OCI-LY1 (cell line): ENCODE data around the gene HYCC2.

Experiments
- EZH2 ChIP-seq: fragments of 200-600 bp; sonication (generic), shearing (Covaris generic); IDR thresholded peaks from 2 replicates; pipeline ENCODE4 v1.8.0; 2017; ENCODE audit warnings: borderline replicate concordance, mixed run types, mild to moderate bottlenecking, antibody characterized with exemption, low read length, moderate library complexity, mixed read lengths
- TF ChIP-seq, protein P1 (sequence below): fragments of 200-600 bp; sonication (generic), shearing (Covaris generic); IDR thresholded peaks from 2 replicates; pipeline ENCODE4 v1.5.1; 2017; ENCODE audit warnings: mild to moderate bottlenecking, antibody characterized with exemption, low read length, moderate library complexity, mixed read lengths

DNA sequence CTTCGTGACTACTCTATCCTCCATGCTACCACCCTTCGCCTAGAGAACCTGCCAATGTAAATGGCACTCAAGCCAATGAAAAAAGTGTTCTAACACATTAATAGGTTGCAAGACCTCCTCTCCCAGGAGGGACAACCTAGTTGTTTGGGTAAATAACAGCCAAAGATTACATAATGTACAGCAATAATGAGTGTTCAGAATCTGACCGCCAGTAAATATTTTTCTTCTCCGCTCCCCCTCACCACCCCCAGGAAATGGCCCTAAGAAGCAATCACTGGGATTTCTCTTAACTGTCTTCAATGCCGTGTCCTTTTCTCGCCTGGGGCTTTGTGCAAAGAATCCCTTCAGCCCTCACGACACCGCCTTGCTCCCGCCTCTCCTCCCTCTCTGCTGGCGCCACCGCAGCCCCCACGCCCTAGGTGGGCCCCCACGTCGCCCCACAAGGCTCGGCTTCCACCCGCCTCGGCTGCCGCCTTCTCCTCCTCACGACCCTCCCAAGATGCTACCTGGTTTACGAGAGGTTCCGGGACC lies 458 bp downstream of the HYCC2 start:
- TF ChIP-seq, protein P1, sequence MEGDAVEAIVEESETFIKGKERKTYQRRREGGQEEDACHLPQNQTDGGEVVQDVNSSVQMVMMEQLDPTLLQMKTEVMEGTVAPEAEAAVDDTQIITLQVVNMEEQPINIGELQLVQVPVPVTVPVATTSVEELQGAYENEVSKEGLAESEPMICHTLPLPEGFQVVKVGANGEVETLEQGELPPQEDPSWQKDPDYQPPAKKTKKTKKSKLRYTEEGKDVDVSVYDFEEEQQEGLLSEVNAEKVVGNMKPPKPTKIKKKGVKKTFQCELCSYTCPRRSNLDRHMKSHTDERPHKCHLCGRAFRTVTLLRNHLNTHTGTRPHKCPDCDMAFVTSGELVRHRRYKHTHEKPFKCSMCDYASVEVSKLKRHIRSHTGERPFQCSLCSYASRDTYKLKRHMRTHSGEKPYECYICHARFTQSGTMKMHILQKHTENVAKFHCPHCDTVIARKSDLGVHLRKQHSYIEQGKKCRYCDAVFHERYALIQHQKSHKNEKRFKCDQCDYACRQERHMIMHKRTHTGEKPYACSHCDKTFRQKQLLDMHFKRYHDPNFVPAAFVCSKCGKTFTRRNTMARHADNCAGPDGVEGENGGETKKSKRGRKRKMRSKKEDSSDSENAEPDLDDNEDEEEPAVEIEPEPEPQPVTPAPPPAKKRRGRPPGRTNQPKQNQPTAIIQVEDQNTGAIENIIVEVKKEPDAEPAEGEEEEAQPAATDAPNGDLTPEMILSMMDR, result no peak
- TF ChIP-seq EZH2, result no peak
